IPS-20b (cell line): ENCODE results near the gene CORO1A.
"Not testable (repeated sequence)": the region's sequence is repeated elsewhere in the genome, so short reads cannot be mapped to it uniquely, and the experiment has no call there.

Source experiments
- H3K27ac ChIP-seq: one replicate; pipeline ENCODE4 v1.5.1; 2013; ENCODE audit warnings: low read length
- H3K27me3 ChIP-seq: 2 replicates; pipeline ENCODE4 v1.6.1; 2013; ENCODE audit warnings: mild to moderate bottlenecking, low read length, inconsistent platforms; ENCODE audit not compliant: insufficient read depth
- H3K36me3 ChIP-seq: 2 replicates; pipeline ENCODE4 v1.6.1; 2013; ENCODE audit warnings: low read depth, mild to moderate bottlenecking, inconsistent platforms, low read length, moderate library complexity; ENCODE audit not compliant: insufficient read depth
- H3K4me1 ChIP-seq: 2 replicates; pipeline ENCODE4 v1.6.1; 2013; ENCODE audit warnings: mild to moderate bottlenecking, control low read depth, inconsistent platforms, low read length, moderate library complexity; ENCODE audit not compliant: insufficient read depth
- H3K4me3 ChIP-seq: 2 replicates; pipeline ENCODE4 v1.5.1; 2013; ENCODE audit warnings: mild to moderate bottlenecking, low read length, inconsistent platforms
- H3K9ac ChIP-seq: 2 replicates; pipeline ENCODE4 v1.6.1; 2013; ENCODE audit warnings: low read depth, mild to moderate bottlenecking, inconsistent platforms, low read length, moderate library complexity
- H3K9me3 ChIP-seq: 2 replicates; pipeline ENCODE4 v1.6.1; 2013; ENCODE audit warnings: mild to moderate bottlenecking, low read depth, low read length, inconsistent platforms; ENCODE audit not compliant: insufficient read depth

The CORO1A gene

GRCh38 chr16:30193098-30193497 lies 9.7 kb downstream of the CORO1A start:
- H3K4me1 ChIP-seq, H3K4me3 ChIP-seq, H3K36me3 ChIP-seq, H3K27ac ChIP-seq, H3K9me3 ChIP-seq, H3K9ac ChIP-seq, H3K27me3 ChIP-seq: not testable (repeated sequence)

- not testable (repeated sequence) for H3K4me3 ChIP-seq, H3K27ac ChIP-seq, H3K9me3 ChIP-seq, H3K36me3 ChIP-seq, H3K4me1 ChIP-seq, H3K27me3 ChIP-seq, H3K9ac ChIP-seq
Measured at GRCh38 chr16:30193615-30194014, 10.2 kb downstream of the CORO1A start, which contains the start of the genes BOLA2B and SLX1A. TSS of gene BOLA2B (minus strand) at chr16:30193666. CDS start at chr16:30193595, 71 bp downstream. TSS of gene SLX1A (plus strand) at chr16:30193875. CDS start at chr16:30194085, 210 bp downstream.

- not testable (repeated sequence) for H3K9me3 ChIP-seq, H3K36me3 ChIP-seq, H3K9ac ChIP-seq, H3K4me1 ChIP-seq, H3K27me3 ChIP-seq, H3K27ac ChIP-seq, H3K4me3 ChIP-seq
Measured at GRCh38 chr16:30194172-30194925, 10.9 kb downstream of the CORO1A start.

GRCh38 chr16:30197001-30197400 lies 13.6 kb downstream of the CORO1A start:
- H3K27me3 ChIP-seq, H3K36me3 ChIP-seq, H3K9me3 ChIP-seq, H3K9ac ChIP-seq, H3K27ac ChIP-seq, H3K4me3 ChIP-seq, H3K4me1 ChIP-seq: not testable (repeated sequence)

GRCh38 chr16:30199049-30199448 lies 15.6 kb downstream of the CORO1A start, which contains the start of gene SULT1A3:
TSS of gene SULT1A3 (plus strand) at chr16:30199255. CDS start at chr16:30200729, 1,474 bp downstream.
- not testable (repeated sequence) for H3K27ac ChIP-seq, H3K4me1 ChIP-seq, H3K9ac ChIP-seq, H3K9me3 ChIP-seq, H3K27me3 ChIP-seq, H3K36me3 ChIP-seq, H3K4me3 ChIP-seq

- not testable (repeated sequence) for H3K36me3 ChIP-seq, H3K9me3 ChIP-seq, H3K4me3 ChIP-seq, H3K27ac ChIP-seq, H3K4me1 ChIP-seq, H3K27me3 ChIP-seq, H3K9ac ChIP-seq
Measured at GRCh38 chr16:30199608-30200343, 16.4 kb downstream of the CORO1A start.

- H3K36me3 ChIP-seq, H3K9ac ChIP-seq, H3K27me3 ChIP-seq, H3K4me3 ChIP-seq, H3K9me3 ChIP-seq, H3K27ac ChIP-seq, H3K4me1 ChIP-seq: not testable (repeated sequence)
Measured at GRCh38 chr16:30205541-30206236, 22.3 kb downstream of the CORO1A start.

- not testable (repeated sequence) for H3K4me1 ChIP-seq, H3K4me3 ChIP-seq, H3K36me3 ChIP-seq, H3K9ac ChIP-seq, H3K9me3 ChIP-seq, H3K27me3 ChIP-seq, H3K27ac ChIP-seq
Measured at GRCh38 chr16:30206252-30206651, 22.9 kb downstream of the CORO1A start.

- not testable (repeated sequence) for H3K27me3 ChIP-seq, H3K9me3 ChIP-seq
Measured at GRCh38 chr16:30207063-30207704, 23.8 kb downstream of the CORO1A start.

GRCh38 chr16:30209032-30209431 lies 25.6 kb downstream of the CORO1A start:
- H3K4me3 ChIP-seq, H3K36me3 ChIP-seq, H3K27ac ChIP-seq: not testable (repeated sequence)

More at GRCh38 chr16:30207063-30207704, 23.8 kb downstream of the CORO1A start:
- not testable (repeated sequence) for H3K36me3 ChIP-seq, H3K4me3 ChIP-seq, H3K27ac ChIP-seq, H3K4me1 ChIP-seq, H3K9ac ChIP-seq

GRCh38 chr16:30211414-30211813 lies 28.0 kb downstream of the CORO1A start:
- not testable (repeated sequence) for H3K9me3 ChIP-seq, H3K4me3 ChIP-seq, H3K36me3 ChIP-seq, H3K9ac ChIP-seq, H3K27ac ChIP-seq, H3K4me1 ChIP-seq, H3K27me3 ChIP-seq

More at GRCh38 chr16:30209032-30209431, 25.6 kb downstream of the CORO1A start:
- H3K9ac ChIP-seq, H3K4me1 ChIP-seq, H3K9me3 ChIP-seq, H3K27me3 ChIP-seq: not testable (repeated sequence)
